A549 treated with ZK216348 at 1 μM for 4 hours (cell line): ENCODE measurements around the gene QTRT2. TPM values are rescaled to one million over a fixed set of nuclear protein-coding genes. Genes with fewer than 3 reads are reported as not detected.

ENCODE experiments used
- total RNA-seq: library from RNA; stranded (reverse); fragments of 200-300 nt; extraction: Qiagen RNA extraction; gene quantifications from 5 replicates; pipeline ENCODE4 v1.2.3, GENCODE V29; 2022; ENCODE audit warnings: low read depth

The QTRT2 gene
- total RNA-seq = 20.4 to 33.0 TPM (median 22.2 TPM) in 5 replicates

GRCh38 chr3:114056130-114057010 lies at the start of gene QTRT2, which contains the start of gene CCDC191:
Gene QTRT2, plus strand, starts transcription at chr3:114056737. Its CDS starts 8,521 bp downstream, at chr3:114065258.
Gene CCDC191, minus strand, starts transcription at chr3:114056526. Its CDS starts 60 bp downstream, at chr3:114056466.

Other genes with a start within 250 kb of the QTRT2 start
- gene GRAMD1C, start 217.9 kb upstream of the QTRT2 start, total RNA-seq = 0.23 to 2.3 TPM (median 0.54 TPM) in 5 replicates
- gene ZDHHC23, start 108.7 kb upstream of the QTRT2 start, total RNA-seq = 3.1 to 4.0 TPM (median 3.8 TPM) in 5 replicates
- gene CCDC191, start 211 bp upstream of the QTRT2 start, total RNA-seq = 1.4 to 3.7 TPM (median 1.9 TPM) in 5 replicates
- gene DRD3, start 122.3 kb downstream of the QTRT2 start, total RNA-seq = not detected in 5 replicates
- not detected in 5 replicates for gene ZNF80, start 180.8 kb downstream of the QTRT2 start, total RNA-seq
- not detected in 5 replicates for gene TIGIT, start 237.3 kb downstream of the QTRT2 start, total RNA-seq